IMR-90 (cell line): ENCODE results near the gene REC114. TPM values are rescaled to one million over a fixed set of nuclear protein-coding genes. Genes with fewer than 3 reads are reported as not detected.
A peak's percentile ranks its signal among the peaks of the same experiment; 100 is the strongest.

Source experiments
- ATAC-seq: fragments of 200-7000 bp; cut with Tn5 transposase; 2 replicates; pipeline ENCODE4 v1.9.1; 2020; ENCODE audit warnings: low read depth, mild to moderate bottlenecking, moderate library complexity
- BruUV-seq: library from RNA; stranded (reverse); fragments of 400-500 nt; replicated peaks from 2 replicates; lab custom pipeline; 2021; lab: Mats Ljungman, UMichigan
- CTCF ChIA-PET: fragments of 300-600 bp; formaldehyde crosslinking; extraction: SDS; loops from one replicate; lab custom pipeline; 2021; ENCODE audit warnings: antibody characterized with exemption; lab: Yijun Ruan, JAX
- POLR2A ChIA-PET: fragments of 300-600 bp; sonication (Branson Sonifier 250); formaldehyde crosslinking; loops from one replicate; lab custom pipeline; 2022; ENCODE audit warnings: antibody characterized with exemption; ENCODE audit not compliant: unreplicated experiment; lab: Charles Lee
- DNase-seq: peaks from one replicate; pipeline ENCODE4 v3.0.0; 2013
- H2AFZ ChIP-seq: replicated peaks from 2 replicates; pipeline ENCODE3; 2013; ENCODE audit warnings: low read length, mild to moderate bottlenecking; ENCODE audit not compliant: poor library complexity
- H2AK5ac ChIP-seq: 2 replicates; pipeline ENCODE4 v1.6.1; 2013; ENCODE audit warnings: low read depth, low read length, inconsistent platforms
- H2AK9ac ChIP-seq: replicated peaks from 2 replicates; pipeline ENCODE3; 2013; ENCODE audit warnings: mild to moderate bottlenecking, low read depth, low read length, moderate library complexity; ENCODE audit not compliant: poor library complexity
- H2BK120ac ChIP-seq: 2 replicates; pipeline ENCODE4 v1.6.1; 2013; ENCODE audit warnings: low read depth, low read length, inconsistent platforms
- H2BK15ac ChIP-seq: 3 replicates; pipeline ENCODE4 v1.6.1; 2013; ENCODE audit warnings: low read depth, low read length, inconsistent platforms
- H2BK20ac ChIP-seq: 2 replicates; pipeline ENCODE4 v1.6.1; 2013; ENCODE audit warnings: low read depth, mild to moderate bottlenecking, inconsistent platforms, low read length, moderate library complexity
- H2BK5ac ChIP-seq: 2 replicates; pipeline ENCODE4 v1.6.1; 2013; ENCODE audit warnings: mild to moderate bottlenecking, low read depth, low read length, inconsistent platforms; ENCODE audit not compliant: poor library complexity, severe bottlenecking
- H3K14ac ChIP-seq: replicated peaks from 2 replicates; pipeline ENCODE4 v1.6.1; 2013; ENCODE audit warnings: low read depth, low read length, inconsistent platforms
- H3K18ac ChIP-seq: 2 replicates; pipeline ENCODE4 v1.6.1; 2013; ENCODE audit warnings: low read depth, low read length, control low read depth
- H3K23ac ChIP-seq: 2 replicates; pipeline ENCODE4 v1.6.1; 2013; ENCODE audit warnings: low read depth, low read length, inconsistent platforms
- H3K27ac ChIP-seq: 2 replicates; pipeline ENCODE4 v1.5.1; 2013; ENCODE audit warnings: mild to moderate bottlenecking, control low read depth, low read length; ENCODE audit not compliant: insufficient read depth
- H3K27me3 ChIP-seq: 2 replicates; pipeline ENCODE4 v1.6.1; 2013; ENCODE audit warnings: low read length; ENCODE audit not compliant: control insufficient read depth, insufficient read depth
- H3K36me3 ChIP-seq: 2 replicates; pipeline ENCODE4 v1.6.1; 2013; ENCODE audit warnings: low read length, mixed read lengths; ENCODE audit not compliant: control insufficient read depth, insufficient read depth
- H3K4ac ChIP-seq: 2 replicates; pipeline ENCODE4 v1.6.1; 2013; ENCODE audit warnings: low read depth, low read length, inconsistent platforms
- H3K4me1 ChIP-seq: 2 replicates; pipeline ENCODE4 v1.6.1; 2013; ENCODE audit warnings: low read length, mixed read lengths; ENCODE audit not compliant: control insufficient read depth, insufficient read depth
- H3K4me2 ChIP-seq: 2 replicates; pipeline ENCODE4 v1.6.1; 2013; ENCODE audit warnings: low read depth, mild to moderate bottlenecking, control low read depth, low read length, moderate library complexity
- H3K4me3 ChIP-seq: 2 replicates; pipeline ENCODE4 v1.5.1; 2013; ENCODE audit warnings: low read depth, mild to moderate bottlenecking, control low read depth, low read length, moderate library complexity; ENCODE audit not compliant: insufficient read depth
- H3K56ac ChIP-seq: 2 replicates; pipeline ENCODE4 v1.6.1; 2013; ENCODE audit warnings: low read length, inconsistent platforms; ENCODE audit not compliant: insufficient read depth; ENCODE audit errors: extremely low read depth
- H3K79me1 ChIP-seq, 2 experiments: 2 replicates each; pipeline ENCODE4 v1.6.1; 2013; ENCODE audit warnings: low read length in 2 of 2, inconsistent platforms in 1 of 2, low read depth in 1 of 2
- H3K9ac ChIP-seq: 2 replicates; pipeline ENCODE4 v1.6.1; 2013; ENCODE audit warnings: low read depth, low read length, control low read depth
- H3K9me1 ChIP-seq: 2 replicates; pipeline ENCODE4 v1.6.1; 2013; ENCODE audit warnings: low read length, inconsistent platforms; ENCODE audit not compliant: insufficient read depth
- H3K9me3 ChIP-seq: 2 replicates; pipeline ENCODE4 v1.6.1; 2013; ENCODE audit warnings: low read length; ENCODE audit not compliant: control insufficient read depth, insufficient read depth
- H4K20me1 ChIP-seq: 2 replicates; pipeline ENCODE4 v1.6.1; 2013; ENCODE audit warnings: low read length, inconsistent platforms; ENCODE audit not compliant: insufficient read depth
- H4K5ac ChIP-seq: 2 replicates; pipeline ENCODE4 v1.6.1; 2013; ENCODE audit warnings: mild to moderate bottlenecking, low read depth, low read length, control low read depth
- H4K8ac ChIP-seq, 2 experiments: 2 replicates each; pipeline ENCODE4 v1.6.1; 2013; ENCODE audit warnings: low read depth in 2 of 2, low read length in 2 of 2, control low read depth in 1 of 2, inconsistent platforms in 1 of 2
- H4K91ac ChIP-seq: 2 replicates; pipeline ENCODE4 v1.6.1; 2013; ENCODE audit warnings: low read depth, low read length, inconsistent platforms; ENCODE audit not compliant: insufficient read depth
- MAFK ChIP-seq: IDR thresholded peaks from 2 replicates; pipeline ENCODE4 v1.6.1; 2012; ENCODE audit warnings: low read depth, low read length, improper control_type of control experiment
- NFE2L2 ChIP-seq: fragments of 150-350 bp; IDR thresholded peaks from 2 replicates; pipeline ENCODE4 v1.6.1; 2016; ENCODE audit warnings: low read depth, mild to moderate bottlenecking, low read length
- WGBS, 2 experiments: methylation state at CpG; one replicate each; pipeline versions ENCODE4 v1.1.5 to v1.1.7; 2013; ENCODE audit warnings: missing lambda C conversion rate in 2 of 2; ENCODE audit not compliant: insufficient read length in 1 of 2; ENCODE audit errors: extremely low coverage in 2 of 2; 5-methylcytosine and 5-hydroxymethylcytosine counted together
- dilution Hi-C: fragments of 300-500 bp; cut with HindIII; formaldehyde crosslinking; loops from one replicate; pipeline ENCODE4 v1.14.3; 2018; ENCODE audit warnings: low sequenced_read_pairs; ENCODE audit not compliant: unreplicated experiment
- in situ Hi-C: fragments of 300-500 bp; cut with MboI; formaldehyde crosslinking; loops from 3 replicates; pipeline ENCODE4 v1.14.3; 2019; ENCODE audit warnings: low sequenced_read_pairs, inconsistent platforms, mixed read lengths
- intact Hi-C: fragments of 100-400 bp; cut with micrococcal nuclease; formaldehyde crosslinking; loops from 2 replicates; pipeline ENCODE4 v1.10.0; 2022
- polyA plus RNA-seq, 3 experiments: library from polyadenylated mRNA; depleted of rRNA; stranded (reverse); fragments of >200 nt; gene quantifications; 2 replicates each; pipeline ENCODE4 v1.2.3, GENCODE V29; 2012; ENCODE audit warnings: low replicate concordance in 1 of 3
- total RNA-seq: library from RNA; depleted of rRNA; stranded (reverse); fragments of >200 nt; gene quantifications from 2 replicates; pipeline ENCODE4 v1.2.3, GENCODE V29; 2012
- TF ChIP-seq, protein P1 (sequence below): conservative IDR thresholded peaks from 2 replicates; pipeline ENCODE4 v1.5.1; 2012; ENCODE audit warnings: mild to moderate bottlenecking, low read depth, low read length, improper control_type of control experiment

The REC114 gene
- total and polyA plus RNA-seq, 2 of the 4 experiments (the other 2 are of a cell fraction), result not detected

DNA sequence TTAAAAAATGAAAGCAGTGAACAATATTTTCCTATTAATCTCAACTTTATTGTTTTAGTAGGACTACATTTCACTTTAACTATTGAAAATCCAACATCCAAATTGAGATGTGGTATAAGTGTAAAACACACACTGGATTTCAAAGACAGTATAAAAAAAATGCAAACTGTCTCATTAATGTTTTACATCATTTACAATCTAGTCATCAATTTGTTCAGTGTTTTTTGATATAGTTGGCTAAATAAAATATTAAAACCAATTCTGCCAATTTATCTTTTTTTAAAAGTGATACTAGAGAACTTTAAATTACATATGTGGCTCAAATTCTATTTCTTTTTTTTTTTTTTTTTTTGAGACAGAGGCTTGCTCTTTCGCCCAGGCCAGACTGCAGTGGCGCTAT is 95.2 kb downstream of the REC114 start:
- no peak overlapping the region for H2BK120ac ChIP-seq
- no peaks in the 10 kb centered on the region for H3K36me3 ChIP-seq
- no peak overlapping the region for H2AK5ac ChIP-seq
- H4K91ac ChIP-seq, result no peak overlapping the region
- H3K9me1 ChIP-seq, result no peaks in the 10 kb centered on the region
- H3K27me3 ChIP-seq, result no peaks in the 10 kb centered on the region
- H3K56ac ChIP-seq, result no peak overlapping the region
- WGBS, 2 experiments, result no CpG with 5 or more reads among the region's 2 CpGs
- no peak overlapping the region for H3K18ac ChIP-seq
- no peak overlapping the region for H3K23ac ChIP-seq
- no peaks in the 10 kb centered on the region for H3K79me1 ChIP-seq
- no peaks in the 10 kb centered on the region for H3K4me1 ChIP-seq
- H2BK20ac ChIP-seq, result no peak overlapping the region
- H3K4ac ChIP-seq, result no peak overlapping the region
- H3K9ac ChIP-seq, result no peak overlapping the region
- no peak overlapping the region for H3K14ac ChIP-seq
- no peak for ATAC-seq
- ChIA-PET CTCF (no interaction called here), POLR2A (no interaction called here)
- no peak overlapping the region for H3K27ac ChIP-seq
- H2AFZ ChIP-seq, result no peak overlapping the region
- no peak overlapping the region for H2BK15ac ChIP-seq
- TF ChIP-seq NFE2L2 (no peak), MAFK (peak; percentile 29; the same call in 1 of the 2 replicates)
- TF ChIP-seq, protein P1, sequence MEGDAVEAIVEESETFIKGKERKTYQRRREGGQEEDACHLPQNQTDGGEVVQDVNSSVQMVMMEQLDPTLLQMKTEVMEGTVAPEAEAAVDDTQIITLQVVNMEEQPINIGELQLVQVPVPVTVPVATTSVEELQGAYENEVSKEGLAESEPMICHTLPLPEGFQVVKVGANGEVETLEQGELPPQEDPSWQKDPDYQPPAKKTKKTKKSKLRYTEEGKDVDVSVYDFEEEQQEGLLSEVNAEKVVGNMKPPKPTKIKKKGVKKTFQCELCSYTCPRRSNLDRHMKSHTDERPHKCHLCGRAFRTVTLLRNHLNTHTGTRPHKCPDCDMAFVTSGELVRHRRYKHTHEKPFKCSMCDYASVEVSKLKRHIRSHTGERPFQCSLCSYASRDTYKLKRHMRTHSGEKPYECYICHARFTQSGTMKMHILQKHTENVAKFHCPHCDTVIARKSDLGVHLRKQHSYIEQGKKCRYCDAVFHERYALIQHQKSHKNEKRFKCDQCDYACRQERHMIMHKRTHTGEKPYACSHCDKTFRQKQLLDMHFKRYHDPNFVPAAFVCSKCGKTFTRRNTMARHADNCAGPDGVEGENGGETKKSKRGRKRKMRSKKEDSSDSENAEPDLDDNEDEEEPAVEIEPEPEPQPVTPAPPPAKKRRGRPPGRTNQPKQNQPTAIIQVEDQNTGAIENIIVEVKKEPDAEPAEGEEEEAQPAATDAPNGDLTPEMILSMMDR, result no peak
- intact Hi-C loops, result no loop called here
- H4K8ac ChIP-seq, result no peak overlapping the region
- no peak overlapping the region for H3K4me2 ChIP-seq
- DNase-seq, result no peak
- no peak overlapping the region for H2AK9ac ChIP-seq
- H3K9me3 ChIP-seq, result no peaks in the 10 kb centered on the region
- H4K20me1 ChIP-seq, result no peaks in the 10 kb centered on the region
- dilution Hi-C loops, result no loop called here
- no peak overlapping the region for H3K4me3 ChIP-seq
- H2BK5ac ChIP-seq, result no peak overlapping the region
- in situ Hi-C loops, result no loop called here
- H4K5ac ChIP-seq, result no peak overlapping the region
- no TSS peak for BruUV-seq
